BLaER1 treated with 17β-estradiol and CSF1 and Interleukin-3, amounts not matched to agents 10 nM and 100 nM (cell line): ENCODE measurements around the gene CSMD2.

Experiments used
- H3K27ac ChIP-seq, 11 experiments: shearing (Covaris generic); formaldehyde crosslinking; 2 replicates each; pipeline ENCODE4 v1.8.1; 2022
- H3K27me3 ChIP-seq, 11 experiments: shearing (Covaris generic); formaldehyde crosslinking; 2 replicates each; pipeline ENCODE4 v1.8.1; 2022
- H3K36me3 ChIP-seq, 11 experiments: shearing (Covaris generic); formaldehyde crosslinking; 2 replicates each; pipeline ENCODE4 v1.8.1; 2022
- H3K4me1 ChIP-seq, 10 experiments: shearing (Covaris generic); formaldehyde crosslinking; 2 replicates each; pipeline ENCODE4 v1.8.1; 2022
- H3K4me2 ChIP-seq, 11 experiments: shearing (Covaris generic); formaldehyde crosslinking; 2 replicates each; pipeline ENCODE4 v1.8.1; 2022
- H3K4me3 ChIP-seq, 10 experiments: shearing (Covaris generic); formaldehyde crosslinking; 2 replicates each; pipeline ENCODE4 v1.8.1; 2022
- H3K9ac ChIP-seq, 11 experiments: shearing (Covaris generic); formaldehyde crosslinking; 2 replicates each; pipeline ENCODE4 v1.8.1; 2022
- H3K9me3 ChIP-seq, 11 experiments: shearing (Covaris generic); formaldehyde crosslinking; replicated peaks in 1 of 11; 2 replicates each; pipeline ENCODE4 v1.8.1; 2022
- H4K20me1 ChIP-seq, 11 experiments: shearing (Covaris generic); formaldehyde crosslinking; 2 replicates each; pipeline ENCODE4 v1.8.1; 2022
- Cebpa-rat ChIP-seq, 11 experiments: shearing (Covaris generic); IDR thresholded peaks; 2 replicates each; pipeline ENCODE4 v1.8.1; 2022

CSMD2 gene

DNA sequence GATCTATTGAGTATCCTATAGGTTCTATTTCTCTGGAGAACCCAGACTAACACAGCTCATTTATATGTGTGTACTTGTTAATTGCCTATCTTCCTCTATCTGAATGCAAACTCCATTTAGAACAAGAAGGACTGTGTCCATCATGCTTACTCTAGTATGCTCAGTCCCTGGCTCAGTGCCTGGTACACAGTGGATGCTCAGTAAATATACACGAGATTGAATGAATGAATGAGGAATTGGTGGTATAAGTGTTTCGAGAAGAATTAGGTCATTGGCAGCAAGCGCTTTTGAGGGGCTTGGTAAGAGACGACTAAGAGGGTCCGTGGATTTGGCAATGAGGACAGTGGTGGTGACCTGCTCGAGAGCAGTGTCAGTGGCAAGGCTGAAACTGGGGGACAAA is 112.5 kb downstream of the CSMD2 start:
- Histone ChIP-seq H3K9me3 (peaks cover 8 to 23% (median 14%) of the 10 kb centered on the region in 11 experiments), H3K4me3 (no peak overlapping the region), H3K4me2 (no peak overlapping the region), H3K9ac (no peak overlapping the region), H3K27ac (no peak overlapping the region), H3K36me3 (no peaks in the 10 kb centered on the region), H3K4me1 (no peaks in the 10 kb centered on the region; a peak in 1 of 20 replicates), H4K20me1 (no peaks in the 10 kb centered on the region), H3K27me3 (no peaks in the 10 kb centered on the region)
- no peak for TF ChIP-seq Cebpa-rat (IDR thresholded peaks at IDR 0.05)

DNA sequence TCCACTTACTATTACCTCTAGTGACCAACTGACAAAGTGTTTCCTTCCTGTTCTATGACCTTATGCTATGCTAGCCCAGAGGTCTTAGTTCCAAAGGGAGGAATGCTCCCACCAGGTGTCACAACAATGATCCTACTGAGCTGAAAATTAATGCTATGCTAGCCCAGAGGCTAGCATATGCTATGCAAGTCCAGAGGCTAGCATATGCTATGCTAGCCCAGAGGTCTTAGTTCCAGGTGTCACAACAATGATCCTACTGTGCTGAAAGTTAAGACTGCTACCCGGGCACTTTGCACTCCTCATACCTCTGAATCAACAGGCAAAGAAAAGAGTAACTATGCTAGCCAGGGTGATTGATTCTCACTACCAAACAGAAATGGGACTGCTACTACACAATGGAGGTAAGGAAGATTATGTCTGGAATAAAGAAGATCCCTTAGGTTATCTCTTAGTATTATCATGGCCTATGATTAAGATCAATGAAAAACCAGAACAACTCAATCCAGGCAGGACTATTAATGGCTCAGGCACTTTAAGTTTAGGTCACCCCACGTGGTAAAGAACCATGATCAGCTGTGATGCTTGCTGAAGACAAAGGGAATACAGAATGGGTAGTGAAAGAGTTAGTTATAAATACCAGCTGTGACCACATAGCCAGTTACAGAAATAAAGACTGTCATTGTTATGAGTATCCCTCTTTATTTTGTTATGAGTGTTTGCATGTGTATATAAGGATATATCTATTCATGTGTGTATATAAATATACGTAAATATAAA is 114.1 kb downstream of the CSMD2 start:
- Histone ChIP-seq H3K9me3 (peaks cover 8 to 23% (median 14%) of the 10 kb centered on the region in 11 experiments), H3K4me1 (no peaks in the 10 kb centered on the region), H3K27ac (no peak overlapping the region), H3K9ac (no peak overlapping the region), H3K4me2 (no peak overlapping the region), H3K36me3 (no peaks in the 10 kb centered on the region), H3K4me3 (no peak overlapping the region), H4K20me1 (no peaks in the 10 kb centered on the region), H3K27me3 (no peaks in the 10 kb centered on the region)
- no peak for TF ChIP-seq Cebpa-rat (IDR thresholded peaks at IDR 0.05)

DNA sequence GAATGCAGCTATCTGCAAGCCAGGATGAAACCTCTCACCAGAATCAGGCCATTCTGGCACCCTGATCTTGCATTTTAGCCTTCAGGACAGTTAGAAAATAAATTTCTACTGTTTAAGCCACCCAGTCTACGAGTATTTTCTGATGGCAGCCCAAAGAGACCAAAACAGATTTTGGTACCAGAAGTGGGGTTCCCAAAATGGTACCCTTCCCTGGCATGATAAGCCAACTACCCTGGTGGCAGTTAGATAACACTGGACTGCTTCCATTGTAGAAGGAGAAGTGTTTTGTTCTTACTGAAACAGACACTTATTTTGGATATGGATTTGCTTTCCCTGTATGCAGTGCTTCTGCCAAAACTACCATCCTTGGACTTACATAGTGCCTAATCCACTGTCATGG is 115.0 kb downstream of the CSMD2 start:
- H4K20me1 ChIP-seq = no peaks in the 10 kb centered on the region
- no peak for TF ChIP-seq Cebpa-rat (IDR thresholded peaks at IDR 0.05)

DNA sequence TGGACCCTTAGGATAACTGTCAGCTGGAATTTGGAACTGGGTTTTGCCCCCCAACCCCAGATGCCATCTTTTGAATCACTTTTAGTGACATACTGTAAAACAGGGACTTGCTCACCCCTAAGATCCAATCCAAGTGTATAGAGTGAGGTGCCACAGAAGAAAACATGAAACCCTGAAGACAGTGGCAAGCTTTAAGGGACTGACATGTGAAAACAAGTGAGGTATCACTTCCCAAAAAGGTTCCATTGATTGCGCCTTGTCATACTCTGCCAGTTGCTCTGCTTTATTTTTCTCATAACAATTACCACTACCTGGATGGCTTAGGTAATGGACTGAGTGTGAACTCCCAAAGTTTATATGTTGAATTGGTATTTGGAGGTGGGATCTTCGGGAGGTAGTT is 115.6 kb downstream of the CSMD2 start:
- H3K9me3 ChIP-seq = peaks cover 8 to 23% (median 14%) of the 10 kb centered on the region in 11 experiments
- no peak overlapping the region for H3K9ac ChIP-seq
- no peak overlapping the region for H3K27ac ChIP-seq
- no peaks in the 10 kb centered on the region for H3K36me3 ChIP-seq
- H3K4me3 ChIP-seq = no peak overlapping the region
- no peaks in the 10 kb centered on the region for H3K4me1 ChIP-seq
- no peaks in the 10 kb centered on the region for H3K27me3 ChIP-seq
- TF ChIP-seq Cebpa-rat (IDR thresholded peaks at IDR 0.05) = no peak
- no peak overlapping the region for H3K4me2 ChIP-seq
- H4K20me1 ChIP-seq = no peaks in the 10 kb centered on the region

More for the DNA sequence above, 115.0 kb downstream of the CSMD2 start:
- Histone ChIP-seq H3K4me1 (no peaks in the 10 kb centered on the region), H3K9me3 (peaks cover 8 to 23% (median 14%) of the 10 kb centered on the region in 11 experiments), H3K27ac (no peak overlapping the region), H3K36me3 (no peaks in the 10 kb centered on the region), H3K4me3 (no peak overlapping the region), H3K4me2 (no peak overlapping the region), H3K27me3 (no peaks in the 10 kb centered on the region), H3K9ac (no peak overlapping the region)

DNA sequence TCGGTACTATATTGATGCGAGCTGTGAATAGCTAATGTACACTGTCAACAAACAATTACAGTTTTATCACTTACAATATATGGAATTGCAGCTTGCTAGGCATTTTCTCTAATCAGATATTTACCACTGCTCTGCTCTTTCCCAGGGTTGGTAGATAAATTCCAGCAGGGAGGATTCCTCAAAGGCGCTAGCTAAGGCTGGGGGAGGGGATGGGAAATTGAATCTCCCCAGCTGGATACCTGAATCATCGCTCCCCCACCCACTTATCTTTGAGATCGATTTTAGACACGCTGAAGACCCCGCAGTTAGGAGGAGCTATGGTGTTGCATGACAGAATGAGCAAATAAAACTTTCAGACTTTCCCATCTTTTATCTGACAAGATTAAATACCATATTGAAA is 127.2 kb downstream of the CSMD2 start:
- Histone ChIP-seq H3K9ac (no peak overlapping the region), H3K4me3 (no peak overlapping the region), H3K4me1 (peaks cover 0 to 10% (median 8%) of the 10 kb centered on the region in 10 experiments; a peak in 7 of 20 replicates), H3K9me3 (no peaks in the 10 kb centered on the region), H3K36me3 (no peaks in the 10 kb centered on the region), H4K20me1 (no peaks in the 10 kb centered on the region), H3K27me3 (no peaks in the 10 kb centered on the region), H3K27ac (no peak overlapping the region), H3K4me2 (no peak overlapping the region)
- TF ChIP-seq Cebpa-rat (IDR thresholded peaks at IDR 0.05) = no peak

DNA sequence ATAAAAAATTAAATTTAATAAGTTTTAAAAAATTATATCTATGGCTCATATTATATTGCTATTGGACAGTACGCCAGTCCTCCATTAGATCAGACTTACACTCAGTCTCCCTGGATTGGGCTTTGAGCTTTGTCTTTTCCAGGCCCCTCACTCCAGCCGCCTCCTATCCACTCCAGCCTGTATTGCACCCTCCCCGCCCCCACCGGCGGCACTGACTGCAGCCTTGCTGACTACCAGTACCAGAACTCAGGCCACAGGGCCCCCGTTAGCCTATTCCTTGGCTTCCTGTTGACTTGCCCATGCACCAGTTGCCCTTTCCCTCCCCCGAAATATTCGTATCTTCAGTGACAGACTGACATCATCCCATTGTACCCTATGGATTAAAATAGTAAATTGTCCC is 127.9 kb downstream of the CSMD2 start:
- Histone ChIP-seq H3K9me3 (no peaks in the 10 kb centered on the region), H3K4me1 (peaks cover 0 to 10% (median 8%) of the 10 kb centered on the region in 10 experiments; a peak in 7 of 20 replicates), H4K20me1 (no peaks in the 10 kb centered on the region), H3K27ac (no peak overlapping the region), H3K4me3 (no peak overlapping the region), H3K27me3 (no peaks in the 10 kb centered on the region), H3K9ac (no peak overlapping the region), H3K4me2 (no peak overlapping the region), H3K36me3 (no peaks in the 10 kb centered on the region)
- TF ChIP-seq Cebpa-rat (IDR thresholded peaks at IDR 0.05) = no peak

DNA sequence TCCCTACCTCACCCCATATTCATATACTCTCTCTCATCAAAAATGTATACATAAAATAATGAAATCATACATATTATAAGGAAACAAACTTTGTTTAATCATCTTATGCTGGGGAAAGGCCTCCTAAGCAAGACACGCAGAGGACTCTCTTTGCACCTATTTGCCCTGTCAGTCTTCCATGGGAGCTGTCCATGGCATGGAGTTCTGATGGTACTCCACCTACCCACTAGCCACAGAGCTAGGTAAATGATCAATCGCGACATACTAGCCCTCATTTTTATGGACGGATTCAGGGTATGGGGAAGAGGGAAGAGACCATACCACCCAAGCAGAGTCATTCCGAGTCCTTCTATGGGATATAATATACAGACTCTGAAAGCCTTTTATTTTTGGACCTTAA is 131.0 kb downstream of the CSMD2 start:
- TF ChIP-seq Cebpa-rat (IDR thresholded peaks at IDR 0.05) = 0 out of 22 replicates have a peak, but pooled peaks of 1 of the 11 experiments have one; percentile 22
- H3K36me3 ChIP-seq = no peaks in the 10 kb centered on the region
- no peak overlapping the region for H3K4me3 ChIP-seq
- H3K9me3 ChIP-seq = no peaks in the 10 kb centered on the region
- peaks cover 0 to 8% (median 6%) of the 10 kb centered on the region in 10 experiments; a peak in 7 of 20 replicates for H3K4me1 ChIP-seq
- H3K4me2 ChIP-seq = no peak overlapping the region
- H3K27me3 ChIP-seq = no peaks in the 10 kb centered on the region
- no peak overlapping the region for H3K9ac ChIP-seq
- no peaks in the 10 kb centered on the region for H4K20me1 ChIP-seq
- H3K27ac ChIP-seq = no peak overlapping the region

DNA sequence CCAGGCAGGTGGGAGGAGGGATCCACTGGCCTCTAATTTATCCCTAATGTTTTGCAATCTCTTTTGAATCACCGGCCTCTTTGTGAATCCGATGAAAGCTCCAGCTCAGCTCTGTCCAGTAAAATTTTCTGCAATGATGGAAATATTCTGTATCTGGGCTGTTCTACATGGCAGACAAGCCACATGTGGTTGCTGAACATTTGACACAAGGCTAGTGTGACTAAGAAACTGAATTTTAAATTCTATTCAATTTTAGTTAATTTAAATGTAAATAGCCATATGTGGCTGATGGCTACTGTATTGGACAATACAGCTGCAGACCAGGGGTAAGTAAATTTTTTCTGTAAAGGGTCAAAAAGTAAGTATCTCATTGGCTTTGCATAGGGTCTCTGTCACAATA is 135.1 kb downstream of the CSMD2 start:
- no peaks in the 10 kb centered on the region for H3K27me3 ChIP-seq
- no peaks in the 10 kb centered on the region for H4K20me1 ChIP-seq
- no peak overlapping the region for H3K4me3 ChIP-seq
- H3K4me1 ChIP-seq = 0 out of 20 replicates have a peak, but pooled peaks cover 0 to under 1% (median 0%) of the 10 kb centered on the region in 10 experiments
- H3K27ac ChIP-seq = no peak overlapping the region
- H3K4me2 ChIP-seq = no peak overlapping the region
- H3K9ac ChIP-seq = no peak overlapping the region
- H3K9me3 ChIP-seq = no peaks in the 10 kb centered on the region
- no peaks in the 10 kb centered on the region for H3K36me3 ChIP-seq
- TF ChIP-seq Cebpa-rat (IDR thresholded peaks at IDR 0.05) = no peak

DNA sequence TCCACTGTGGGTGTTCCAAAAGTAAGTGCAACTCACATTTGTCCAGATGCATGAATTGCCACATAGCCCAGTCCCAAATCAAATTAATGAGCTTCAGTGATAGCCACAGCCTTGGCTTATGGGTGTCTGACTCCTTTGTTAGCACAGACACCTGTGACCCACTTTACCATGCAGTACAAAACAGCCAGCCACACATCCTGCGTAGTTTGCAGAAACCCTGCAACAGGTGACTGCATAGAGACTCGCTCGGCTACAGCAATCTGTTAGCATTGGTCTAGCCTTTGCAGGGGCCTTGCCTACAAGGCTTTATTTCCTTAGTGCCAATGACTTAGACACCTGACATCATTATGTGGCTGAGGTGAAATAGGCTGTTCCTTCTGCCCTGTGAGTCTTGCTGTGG is 135.5 kb downstream of the CSMD2 start:
- Histone ChIP-seq H4K20me1 (no peaks in the 10 kb centered on the region), H3K9ac (no peak overlapping the region), H3K4me3 (no peak overlapping the region), H3K4me2 (no peak overlapping the region), H3K27me3 (no peaks in the 10 kb centered on the region), H3K27ac (no peak overlapping the region), H3K36me3 (no peaks in the 10 kb centered on the region), H3K9me3 (no peaks in the 10 kb centered on the region), H3K4me1 (0 out of 20 replicates have a peak, but pooled peaks cover 0 to 5% (median 0%) of the 10 kb centered on the region in 10 experiments)
- TF ChIP-seq Cebpa-rat (IDR thresholded peaks at IDR 0.05) = no peak
